Measurements from ENCODE around the gene MCTP2.

GRCh38 chr15:94240480-94240879, 9.1 kb downstream of the MCTP2 start:
- no peak for TF ChIP-seq CTCF (IDR thresholded peaks at IDR 0.05)
- TF ChIP-seq POLR2AphosphoS5 (IDR thresholded peaks at IDR 0.05): no peak
- no peak for TF ChIP-seq POLR2A (IDR thresholded peaks at IDR 0.05)
